ENCODE measurements around the gene MED12L.

Gene MED12L

DNA sequence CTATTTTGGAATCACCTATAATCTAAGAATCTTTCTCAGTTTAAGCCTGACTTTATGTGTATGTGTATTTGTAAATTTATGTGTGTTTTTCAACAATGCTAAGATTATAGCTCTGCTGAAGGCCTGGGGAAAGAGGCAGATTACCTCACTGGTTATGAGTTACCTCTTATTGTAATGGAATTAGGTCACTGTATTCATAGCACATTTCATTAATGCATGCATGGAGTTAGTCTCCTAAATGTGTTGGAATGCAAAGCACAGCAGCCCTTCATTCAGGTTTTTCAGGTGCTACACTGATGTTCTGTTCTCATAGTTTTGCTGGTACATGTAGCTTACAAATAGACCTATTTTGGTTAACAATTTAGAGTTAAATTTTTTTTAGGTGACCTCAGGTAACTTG is 221.7 kb downstream of the MED12L start:
- no peak overlapping the region for H3K27ac ChIP-seq (ENCODE audit: low read length)
- H3K27me3 ChIP-seq (ENCODE audit: low read depth, low read length): no peaks in the 10 kb centered on the region
- no peaks in the 10 kb centered on the region for H3K9me3 ChIP-seq (ENCODE audit: control insufficient read depth in 1 of 2, low read length in 2 of 2)
- no peaks in the 10 kb centered on the region for H3K4me1 ChIP-seq (ENCODE audit: control insufficient read depth in 1 of 2, insufficient read depth in 2 of 2, low read length in 2 of 2)
- no peaks in the 10 kb centered on the region for H3K36me3 ChIP-seq (ENCODE audit: control insufficient read depth in 1 of 2, insufficient read depth in 2 of 2, low read length in 2 of 2)
- H3K4me3 ChIP-seq (ENCODE audit: low read depth in 1 of 2, low read length in 2 of 2): no peak overlapping the region

DNA sequence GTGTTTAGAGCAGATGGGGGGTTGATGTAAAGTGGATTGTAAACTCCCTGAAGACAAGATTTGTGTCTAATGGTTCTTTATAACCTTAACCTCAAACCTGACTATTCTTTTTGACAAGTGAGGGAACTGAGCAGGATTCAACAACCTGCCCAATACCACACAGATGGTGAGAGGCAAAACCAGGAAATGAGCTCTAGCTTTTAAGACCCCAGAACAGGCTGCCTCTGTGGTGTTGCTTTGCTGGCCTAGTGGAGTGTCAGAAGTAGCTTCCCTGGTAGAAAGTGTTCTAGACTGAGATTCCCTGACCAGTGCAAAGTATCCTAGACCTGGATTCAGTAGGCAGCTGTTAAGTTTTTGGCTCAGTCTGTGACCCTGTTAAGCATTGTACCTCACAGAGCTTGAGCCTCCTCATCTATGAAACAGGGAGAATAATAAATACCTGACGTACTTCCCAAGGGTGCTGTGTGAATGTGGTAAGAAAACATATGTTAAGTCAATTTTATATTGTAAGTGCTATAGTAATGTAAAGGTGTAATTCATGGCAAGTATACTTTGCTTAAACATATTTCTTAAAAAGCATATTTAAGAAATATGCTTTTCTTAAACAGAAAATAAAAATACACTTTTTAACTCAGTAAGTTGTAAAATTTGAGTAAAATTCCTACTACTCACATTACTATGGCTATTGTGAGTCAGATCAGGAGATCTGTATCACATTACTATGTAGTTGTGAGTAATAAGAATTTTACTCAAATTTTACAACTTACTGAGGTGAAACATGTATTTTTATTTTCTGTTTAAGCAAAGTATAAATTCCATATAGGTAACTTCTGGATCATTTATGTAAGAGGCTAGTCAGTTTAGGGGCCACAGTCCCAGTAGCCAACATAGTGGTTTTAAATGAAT is 222.4 kb downstream of the MED12L start:
- no peaks in the 10 kb centered on the region for H3K27me3 ChIP-seq (ENCODE audit: low read depth, low read length)
- no peak overlapping the region for H3K27ac ChIP-seq (ENCODE audit: low read length)
- no peak overlapping the region for H3K4me3 ChIP-seq (ENCODE audit: low read depth in 1 of 2, low read length in 2 of 2)
- H3K4me1 ChIP-seq (ENCODE audit: control insufficient read depth in 1 of 2, insufficient read depth in 2 of 2, low read length in 2 of 2): no peaks in the 10 kb centered on the region
- no peaks in the 10 kb centered on the region for H3K36me3 ChIP-seq (ENCODE audit: control insufficient read depth in 1 of 2, insufficient read depth in 2 of 2, low read length in 2 of 2)
- H3K9me3 ChIP-seq (ENCODE audit: control insufficient read depth in 1 of 2, low read length in 2 of 2): no peaks in the 10 kb centered on the region

DNA sequence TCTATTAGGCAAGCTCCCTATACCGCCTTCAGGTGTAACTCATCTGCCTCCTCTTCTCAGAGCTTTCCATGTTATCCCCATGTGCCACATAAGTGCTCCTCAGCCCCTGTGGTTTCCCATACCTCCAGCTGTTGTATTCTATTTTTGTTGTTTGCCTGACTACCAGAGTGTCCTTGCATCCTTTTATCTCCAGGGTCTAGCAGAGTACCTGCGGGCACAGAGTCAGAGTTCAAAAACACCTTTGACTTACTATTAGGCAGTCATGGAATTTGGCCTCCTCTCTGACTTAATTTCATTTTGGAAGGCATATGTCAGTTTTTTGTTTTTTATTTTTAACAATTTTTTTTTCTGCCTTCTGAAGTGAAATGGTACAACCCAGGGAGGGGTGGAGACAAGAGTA is 224.1 kb downstream of the MED12L start:
- Histone ChIP-seq H3K4me3 (ENCODE audit: low read depth in 1 of 2, low read length in 2 of 2) (no peak overlapping the region), H3K4me1 (ENCODE audit: control insufficient read depth in 1 of 2, insufficient read depth in 2 of 2, low read length in 2 of 2) (no peaks in the 10 kb centered on the region), H3K27ac (ENCODE audit: low read length) (no peak overlapping the region), H3K27me3 (ENCODE audit: low read depth, low read length) (no peaks in the 10 kb centered on the region), H3K36me3 (ENCODE audit: control insufficient read depth in 1 of 2, insufficient read depth in 2 of 2, low read length in 2 of 2) (no peaks in the 10 kb centered on the region), H3K9me3 (ENCODE audit: control insufficient read depth in 1 of 2, low read length in 2 of 2) (no peaks in the 10 kb centered on the region)

DNA sequence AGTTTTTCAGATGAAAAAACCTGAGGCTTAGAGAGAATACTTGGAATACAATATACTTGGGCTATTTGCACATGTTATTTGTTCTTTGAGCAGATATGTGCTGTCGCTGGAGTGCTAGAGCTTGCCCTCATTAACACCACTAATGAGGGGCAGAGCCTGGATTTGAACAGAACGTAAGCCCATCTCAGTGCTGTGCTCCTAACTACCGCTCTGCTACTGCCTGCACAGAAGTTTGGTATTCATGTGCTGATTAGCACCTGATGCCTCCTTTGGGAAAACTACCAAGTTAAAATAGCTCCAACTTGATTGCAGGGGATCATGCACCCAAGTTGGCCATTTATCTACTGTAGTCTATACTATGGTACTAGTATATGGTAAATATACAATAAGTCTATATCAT is 227.5 kb downstream of the MED12L start:
- Histone ChIP-seq H3K27ac (ENCODE audit: low read length) (no peak overlapping the region), H3K4me3 (ENCODE audit: low read depth in 1 of 2, low read length in 2 of 2) (no peak overlapping the region), H3K36me3 (ENCODE audit: control insufficient read depth in 1 of 2, insufficient read depth in 2 of 2, low read length in 2 of 2) (no peaks in the 10 kb centered on the region), H3K4me1 (ENCODE audit: control insufficient read depth in 1 of 2, insufficient read depth in 2 of 2, low read length in 2 of 2) (no peaks in the 10 kb centered on the region), H3K9me3 (ENCODE audit: control insufficient read depth in 1 of 2, low read length in 2 of 2) (no peaks in the 10 kb centered on the region), H3K27me3 (ENCODE audit: low read depth, low read length) (no peaks in the 10 kb centered on the region)

DNA sequence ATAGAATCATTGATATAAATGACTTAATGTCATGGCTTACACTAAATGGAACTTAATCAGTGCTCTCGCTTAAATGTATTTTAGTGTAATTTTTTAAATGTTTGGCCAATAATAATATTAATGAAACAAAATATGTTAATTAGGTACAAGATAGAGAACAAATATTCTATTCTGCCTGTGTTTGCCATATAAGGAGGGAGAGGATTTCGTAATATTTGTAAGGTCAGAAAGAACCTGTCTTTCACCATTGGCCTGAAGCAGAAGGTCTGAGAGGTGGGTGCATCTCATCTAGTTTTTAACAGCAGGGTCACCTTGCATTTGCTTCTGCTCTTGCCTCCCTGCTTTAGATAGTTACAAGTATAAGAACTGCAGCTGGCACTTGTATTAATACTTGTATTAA is 228.7 kb downstream of the MED12L start:
- no peaks in the 10 kb centered on the region for H3K4me1 ChIP-seq (ENCODE audit: control insufficient read depth in 1 of 2, insufficient read depth in 2 of 2, low read length in 2 of 2)
- H3K4me3 ChIP-seq (ENCODE audit: low read depth in 1 of 2, low read length in 2 of 2): no peak overlapping the region
- H3K9me3 ChIP-seq (ENCODE audit: control insufficient read depth in 1 of 2, low read length in 2 of 2): no peaks in the 10 kb centered on the region
- H3K27me3 ChIP-seq (ENCODE audit: low read depth, low read length): no peaks in the 10 kb centered on the region
- H3K36me3 ChIP-seq (ENCODE audit: control insufficient read depth in 1 of 2, insufficient read depth in 2 of 2, low read length in 2 of 2): no peaks in the 10 kb centered on the region
- no peak overlapping the region for H3K27ac ChIP-seq (ENCODE audit: low read length)

DNA sequence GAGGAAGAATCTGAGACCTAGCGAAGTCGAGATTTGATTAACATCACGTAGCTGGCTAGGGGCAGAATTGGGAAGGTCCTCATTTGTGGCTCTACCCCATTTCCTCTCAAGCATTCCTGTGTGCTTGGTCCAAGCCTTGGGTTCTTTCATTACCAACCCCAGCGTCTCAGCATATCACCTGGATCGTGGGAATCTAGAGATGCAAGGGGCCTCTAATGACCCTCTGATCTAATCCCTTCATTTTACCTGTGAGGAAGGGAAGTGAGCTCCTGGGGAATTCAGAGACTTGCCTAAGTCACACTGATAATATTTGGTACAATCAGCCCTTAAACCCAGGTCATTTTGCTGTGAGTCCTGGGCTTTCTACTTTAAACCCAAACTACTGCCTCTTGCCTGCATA is 229.1 kb downstream of the MED12L start:
- Histone ChIP-seq H3K27me3 (ENCODE audit: low read depth, low read length) (no peaks in the 10 kb centered on the region), H3K4me3 (ENCODE audit: low read depth in 1 of 2, low read length in 2 of 2) (no peak overlapping the region), H3K9me3 (ENCODE audit: control insufficient read depth in 1 of 2, low read length in 2 of 2) (no peaks in the 10 kb centered on the region), H3K4me1 (ENCODE audit: control insufficient read depth in 1 of 2, insufficient read depth in 2 of 2, low read length in 2 of 2) (no peaks in the 10 kb centered on the region), H3K27ac (ENCODE audit: low read length) (no peak overlapping the region), H3K36me3 (ENCODE audit: control insufficient read depth in 1 of 2, insufficient read depth in 2 of 2, low read length in 2 of 2) (no peaks in the 10 kb centered on the region)

DNA sequence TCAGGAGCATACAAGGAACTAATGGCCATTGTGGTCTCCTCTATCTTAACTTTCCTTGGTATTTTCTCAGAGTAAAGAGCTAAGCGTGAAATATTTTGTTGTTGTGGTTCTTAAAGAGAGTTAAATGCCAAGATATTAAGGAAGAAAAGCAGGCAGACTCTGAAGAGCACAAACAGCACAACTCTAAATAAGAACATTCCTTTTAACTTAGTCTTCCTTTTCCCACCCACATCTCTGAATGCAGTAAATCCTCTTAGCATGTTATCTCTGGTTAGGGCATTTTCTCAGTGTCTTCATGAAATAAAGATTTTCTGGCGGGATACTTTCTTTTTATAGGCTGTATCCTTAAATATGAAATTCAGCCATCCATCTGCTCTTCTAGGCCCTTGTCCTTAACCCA is 229.7 kb downstream of the MED12L start:
- Histone ChIP-seq H3K9me3 (ENCODE audit: control insufficient read depth in 1 of 2, low read length in 2 of 2) (no peaks in the 10 kb centered on the region), H3K4me3 (ENCODE audit: low read depth in 1 of 2, low read length in 2 of 2) (no peak overlapping the region), H3K36me3 (ENCODE audit: control insufficient read depth in 1 of 2, insufficient read depth in 2 of 2, low read length in 2 of 2) (no peaks in the 10 kb centered on the region), H3K27me3 (ENCODE audit: low read depth, low read length) (no peaks in the 10 kb centered on the region), H3K4me1 (ENCODE audit: control insufficient read depth in 1 of 2, insufficient read depth in 2 of 2, low read length in 2 of 2) (no peaks in the 10 kb centered on the region), H3K27ac (ENCODE audit: low read length) (no peak overlapping the region)

DNA sequence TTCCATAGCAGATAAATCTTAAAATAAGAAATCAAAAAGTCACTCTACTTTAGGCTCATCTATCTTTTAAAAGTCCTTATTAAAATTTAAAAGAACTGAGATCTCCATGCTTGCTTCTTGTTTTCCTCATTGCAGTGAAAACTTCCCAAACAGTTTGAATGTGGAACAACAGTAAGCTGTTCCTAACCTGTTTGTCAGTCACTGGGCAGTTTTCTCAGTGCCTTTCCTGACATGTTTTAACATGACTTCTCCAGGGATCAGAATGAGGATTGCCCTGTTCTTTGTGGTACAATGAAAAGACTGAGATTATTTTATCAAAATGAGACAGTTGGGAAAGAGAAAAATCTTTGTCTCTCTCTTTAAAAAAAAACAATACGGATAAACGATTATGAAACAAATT is 230.4 kb downstream of the MED12L start:
- Histone ChIP-seq H3K27ac (ENCODE audit: low read length) (no peak overlapping the region), H3K4me3 (ENCODE audit: low read depth in 1 of 2, low read length in 2 of 2) (no peak overlapping the region), H3K27me3 (ENCODE audit: low read depth, low read length) (no peaks in the 10 kb centered on the region), H3K9me3 (ENCODE audit: control insufficient read depth in 1 of 2, low read length in 2 of 2) (no peaks in the 10 kb centered on the region), H3K4me1 (ENCODE audit: control insufficient read depth in 1 of 2, insufficient read depth in 2 of 2, low read length in 2 of 2) (no peaks in the 10 kb centered on the region), H3K36me3 (ENCODE audit: control insufficient read depth in 1 of 2, insufficient read depth in 2 of 2, low read length in 2 of 2) (no peaks in the 10 kb centered on the region)

DNA sequence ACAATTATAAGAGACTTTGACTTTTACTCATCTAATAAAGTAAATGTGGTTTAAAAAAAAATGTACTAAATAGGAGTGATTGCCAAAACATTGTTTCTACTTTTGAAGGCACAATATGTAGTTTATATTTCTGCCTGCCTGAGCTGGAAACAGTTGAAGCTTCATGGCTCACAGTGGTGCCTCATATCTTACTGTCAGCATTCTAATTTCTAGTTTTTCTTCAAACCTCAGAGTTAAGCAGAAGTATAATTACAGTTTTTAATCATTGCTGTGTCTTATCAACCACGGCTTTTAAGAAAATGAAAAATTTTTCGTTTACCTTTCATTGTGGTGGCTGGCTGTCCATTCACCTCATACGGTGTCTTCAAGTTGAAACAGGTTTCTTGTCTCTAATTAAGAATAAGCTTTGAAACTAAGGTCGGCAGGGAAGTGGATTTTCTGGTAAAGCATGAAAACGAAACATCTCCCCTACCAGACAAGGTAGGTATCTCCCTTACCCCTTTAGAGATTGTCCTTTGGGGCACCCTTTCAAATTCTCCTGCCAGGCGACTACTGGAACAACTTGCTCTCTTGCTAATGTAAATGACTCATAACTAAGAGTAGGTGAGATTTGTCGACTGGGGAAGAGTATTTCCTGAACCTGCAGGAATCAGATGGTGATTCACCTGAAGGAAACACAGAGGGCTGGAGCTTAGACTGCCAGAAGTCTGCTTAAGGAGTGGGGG is 231.0 kb downstream of the MED12L start, which contains the start of gene GPR87:
GPR87 (minus strand) TSS at position 554 of the 725 bp plus-strand sequence. CDS start 16,720 bp downstream, outside the sequence.
- no peaks in the 10 kb centered on the region for H3K9me3 ChIP-seq (ENCODE audit: control insufficient read depth in 1 of 2, low read length in 2 of 2)
- no peaks in the 10 kb centered on the region for H3K36me3 ChIP-seq (ENCODE audit: control insufficient read depth in 1 of 2, insufficient read depth in 2 of 2, low read length in 2 of 2)
- no peak within 1 kb of the TSS for H3K27ac ChIP-seq (ENCODE audit: low read length)
- H3K4me3 ChIP-seq (ENCODE audit: low read depth in 1 of 2, low read length in 2 of 2): no peak within 1 kb of the TSS
- H3K27me3 ChIP-seq (ENCODE audit: low read depth, low read length): no peaks in the 10 kb centered on the region
- H3K4me1 ChIP-seq (ENCODE audit: control insufficient read depth in 1 of 2, insufficient read depth in 2 of 2, low read length in 2 of 2): no peaks in the 10 kb centered on the region

DNA sequence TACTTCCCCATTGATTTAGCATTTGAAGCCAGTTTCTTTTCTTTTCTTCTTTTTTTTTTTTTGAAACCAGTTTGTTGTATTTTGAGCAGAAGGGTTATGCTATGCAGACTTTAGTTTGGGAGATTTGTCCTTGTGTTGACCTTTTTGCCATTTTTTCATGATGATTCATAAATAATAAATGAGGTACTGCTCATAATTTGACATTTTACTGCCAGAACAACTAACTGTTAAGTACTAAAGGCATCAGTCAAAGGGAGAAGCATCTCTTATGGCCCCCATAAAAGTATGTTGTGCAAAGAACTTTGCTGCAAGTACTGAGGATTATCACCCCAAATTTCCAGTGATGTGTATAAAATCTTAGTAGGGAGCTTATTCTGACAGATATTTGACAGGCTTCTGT is 232.8 kb downstream of the MED12L start:
- H3K4me3 ChIP-seq (ENCODE audit: low read depth in 1 of 2, low read length in 2 of 2): no peak overlapping the region
- H3K27ac ChIP-seq (ENCODE audit: low read length): no peak overlapping the region
- no peaks in the 10 kb centered on the region for H3K36me3 ChIP-seq (ENCODE audit: control insufficient read depth in 1 of 2, insufficient read depth in 2 of 2, low read length in 2 of 2)
- H3K4me1 ChIP-seq (ENCODE audit: control insufficient read depth in 1 of 2, insufficient read depth in 2 of 2, low read length in 2 of 2): no peaks in the 10 kb centered on the region
- H3K27me3 ChIP-seq (ENCODE audit: low read depth, low read length): no peaks in the 10 kb centered on the region
- no peaks in the 10 kb centered on the region for H3K9me3 ChIP-seq (ENCODE audit: control insufficient read depth in 1 of 2, low read length in 2 of 2)

DNA sequence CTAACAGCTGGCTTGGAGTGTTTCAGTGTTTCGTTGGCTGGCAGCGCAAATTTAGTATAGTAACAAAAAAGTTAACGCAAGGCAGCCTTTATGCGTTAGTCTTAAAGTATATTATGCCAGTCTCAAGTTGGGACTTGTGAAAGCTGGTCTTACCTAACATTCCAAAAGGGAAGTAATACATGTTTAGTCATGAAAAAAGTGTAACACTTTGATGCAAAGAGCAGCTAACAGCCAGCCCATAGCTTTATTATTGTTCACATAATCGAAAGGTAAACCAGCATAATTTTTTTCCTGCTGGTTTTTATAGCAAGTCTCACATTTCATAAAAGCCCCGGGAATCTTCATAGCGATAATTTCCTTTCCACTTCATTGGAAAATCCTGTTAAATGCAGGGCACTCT is 233.5 kb downstream of the MED12L start:
- H3K36me3 ChIP-seq (ENCODE audit: control insufficient read depth in 1 of 2, insufficient read depth in 2 of 2, low read length in 2 of 2): no peaks in the 10 kb centered on the region
- H3K27me3 ChIP-seq (ENCODE audit: low read depth, low read length): no peaks in the 10 kb centered on the region
- no peak overlapping the region for H3K4me3 ChIP-seq (ENCODE audit: low read depth in 1 of 2, low read length in 2 of 2)
- H3K4me1 ChIP-seq (ENCODE audit: control insufficient read depth in 1 of 2, insufficient read depth in 2 of 2, low read length in 2 of 2): no peaks in the 10 kb centered on the region
- H3K9me3 ChIP-seq (ENCODE audit: control insufficient read depth in 1 of 2, low read length in 2 of 2): no peaks in the 10 kb centered on the region
- no peak overlapping the region for H3K27ac ChIP-seq (ENCODE audit: low read length)

All from muscle layer of duodenum (tissue), 2 donors.